Measurements from ENCODE around the gene BEST1. TPM values are rescaled to one million over a fixed set of nuclear protein-coding genes. Genes with fewer than 3 reads are reported as not detected.

BEST1 gene
- total RNA-seq, 1 donor from 2014 or later: 0.12 TPM

- no peak for DNase-seq (ENCODE audit: low read depth)
- no peak for TF ChIP-seq CTCF (conservative IDR thresholded peaks at IDR 0.05; ENCODE audit: low read depth, low read length)
- H3K4me3 ChIP-seq (ENCODE audit: low read depth, low read length): no peak overlapping the region
Measured at GRCh38 chr11:61921446-61921845, 28.7 kb upstream of the BEST1 start.

GRCh38 chr11:61922539-61922938 lies 27.6 kb upstream of the BEST1 start:
- no peak overlapping the region for H3K4me3 ChIP-seq (ENCODE audit: low read depth, low read length)
- TF ChIP-seq CTCF (conservative IDR thresholded peaks at IDR 0.05; ENCODE audit: low read depth, low read length): no peak
- DNase-seq (ENCODE audit: low read depth): no peak

DNA sequence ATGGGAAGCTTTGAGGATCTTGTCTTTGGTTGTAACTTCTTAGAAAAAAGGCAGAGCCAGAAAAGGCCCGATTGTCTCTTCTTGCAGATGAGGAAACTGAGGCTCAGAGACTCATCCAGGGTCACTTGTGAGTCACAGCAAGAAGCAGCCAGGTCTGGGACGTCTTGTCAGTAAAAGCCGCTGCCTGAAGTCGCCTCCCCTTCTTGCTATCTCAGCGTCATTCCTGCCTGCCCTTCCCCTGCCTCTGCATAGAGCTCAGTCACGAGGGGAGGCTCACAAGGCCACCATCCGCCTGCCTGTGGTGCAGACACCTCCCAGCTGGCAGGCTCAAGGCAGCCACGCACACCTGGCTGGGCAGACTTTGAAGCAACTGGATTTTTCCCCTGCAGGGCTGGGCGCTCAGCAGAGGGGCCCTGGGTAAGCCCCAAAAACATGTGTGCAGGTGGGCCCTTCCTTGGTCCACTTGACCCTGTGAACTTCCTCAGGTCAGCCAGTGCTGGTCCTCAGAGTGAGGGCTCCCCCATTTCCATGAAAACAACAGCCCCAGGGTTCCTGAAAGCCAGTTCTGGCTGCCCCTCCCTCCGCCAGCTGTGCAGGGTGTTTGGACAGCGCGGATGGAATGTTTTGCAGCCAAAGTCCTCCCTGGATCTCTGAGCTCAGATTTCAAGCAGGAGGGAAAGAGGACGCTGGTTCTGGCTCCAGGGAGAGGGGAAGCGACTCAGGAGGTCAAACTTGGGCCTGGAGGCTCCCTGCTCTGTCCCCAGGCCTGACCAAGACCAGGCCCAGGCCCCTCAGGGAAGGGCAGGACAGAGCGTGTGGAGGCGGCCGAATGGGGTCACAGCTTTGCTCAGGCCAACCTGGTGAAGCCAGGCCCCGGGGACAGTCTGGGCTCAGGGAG lies 26.7 kb upstream of the BEST1 start:
- no peak overlapping the region for H3K4me3 ChIP-seq (ENCODE audit: low read depth, low read length)
- TF ChIP-seq CTCF (conservative IDR thresholded peaks at IDR 0.05; ENCODE audit: low read depth, low read length): no peak
- DNase-seq (ENCODE audit: low read depth): no peak

DNA sequence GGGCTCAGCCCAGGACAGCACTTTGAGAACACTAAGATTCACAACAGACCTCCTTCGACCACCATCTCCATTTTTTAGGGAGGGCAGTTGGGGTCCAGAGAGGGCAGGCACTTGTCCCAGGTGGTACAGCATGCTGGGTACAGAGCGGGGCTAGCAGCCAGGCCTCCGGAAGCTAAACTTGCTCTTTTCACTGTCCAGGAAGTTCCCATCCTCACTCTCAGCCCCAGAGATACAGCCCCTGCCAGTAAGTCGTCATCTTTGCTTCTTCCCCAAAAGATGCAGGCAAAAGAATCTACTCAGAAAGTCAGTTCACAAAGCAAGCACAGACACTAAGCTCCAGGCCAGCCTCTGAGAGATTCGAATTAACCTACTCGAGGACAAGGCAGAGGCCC lies 26.1 kb upstream of the BEST1 start:
- no peak overlapping the region for H3K4me3 ChIP-seq (ENCODE audit: low read depth, low read length)
- no peak for TF ChIP-seq CTCF (conservative IDR thresholded peaks at IDR 0.05; ENCODE audit: low read depth, low read length)
- no peak for DNase-seq (ENCODE audit: low read depth)

DNA sequence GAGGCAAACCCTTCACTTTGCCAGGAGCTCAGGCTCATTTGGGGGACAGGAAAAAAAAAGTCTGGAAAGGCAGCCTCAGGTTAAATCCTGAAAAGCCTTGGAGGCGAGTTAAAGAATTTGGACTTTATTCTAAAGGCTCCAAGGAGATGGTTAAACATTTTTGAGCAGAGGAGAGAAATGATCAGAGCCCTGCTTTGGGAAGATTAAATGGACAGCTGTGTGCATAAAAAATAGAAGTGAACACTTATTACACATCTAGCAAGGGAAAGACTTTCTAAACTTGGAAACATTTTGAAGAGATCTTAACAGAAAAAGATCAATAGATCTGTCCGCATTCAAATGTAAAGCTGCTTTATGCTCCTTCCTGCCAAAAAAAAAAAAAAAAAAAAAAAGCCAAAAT lies 24.4 kb upstream of the BEST1 start:
- no peak overlapping the region for H3K4me3 ChIP-seq (ENCODE audit: low read depth, low read length)
- no peak for TF ChIP-seq CTCF (conservative IDR thresholded peaks at IDR 0.05; ENCODE audit: low read depth, low read length)
- no peak for DNase-seq (ENCODE audit: low read depth)

DNA sequence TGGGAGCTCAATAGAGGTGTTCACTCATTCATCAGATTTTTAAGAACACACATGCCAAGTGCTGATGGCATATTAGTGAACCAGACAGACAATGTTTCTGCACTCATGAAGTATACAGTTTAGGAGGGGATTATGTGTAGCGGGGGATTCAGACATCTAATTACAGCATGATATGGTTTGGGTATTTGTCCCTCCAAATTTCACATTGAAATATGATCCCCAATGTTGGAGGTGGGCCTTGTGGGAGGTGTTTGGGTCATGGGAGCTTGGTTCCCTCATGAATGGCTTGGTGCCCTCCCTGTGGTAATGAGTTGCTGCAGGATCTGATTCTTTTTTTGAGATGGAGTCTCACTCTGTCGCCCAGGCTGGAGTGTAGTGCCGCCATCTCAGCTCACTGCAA lies 23.9 kb upstream of the BEST1 start:
- no peak overlapping the region for H3K4me3 ChIP-seq (ENCODE audit: low read depth, low read length)
- TF ChIP-seq CTCF (conservative IDR thresholded peaks at IDR 0.05; ENCODE audit: low read depth, low read length): no peak

DNA sequence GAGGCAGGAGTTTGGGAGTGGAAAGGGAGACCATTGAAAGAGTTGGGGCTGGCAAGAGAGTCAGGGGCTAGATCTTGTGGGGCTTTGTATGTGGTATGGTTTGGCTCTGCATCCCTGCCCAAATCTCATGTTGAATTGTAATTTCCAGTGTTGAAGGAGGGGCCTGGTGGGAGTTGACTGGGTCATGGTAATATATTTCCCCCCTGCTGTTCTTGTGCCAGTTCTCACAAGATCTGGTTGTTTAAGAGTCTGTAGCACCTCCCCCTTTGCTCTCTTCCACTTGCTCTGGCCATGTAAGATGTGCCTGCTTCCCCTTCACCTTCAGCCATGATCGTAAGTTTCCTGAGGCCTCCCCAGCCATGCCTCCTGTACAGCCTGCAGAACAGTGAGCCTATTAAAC lies 22.6 kb upstream of the BEST1 start:
- no peak for TF ChIP-seq CTCF (conservative IDR thresholded peaks at IDR 0.05; ENCODE audit: low read depth, low read length)

More for the DNA sequence above, 23.9 kb upstream of the BEST1 start:
- DNase-seq (ENCODE audit: low read depth): no peak

More for the DNA sequence above, 22.6 kb upstream of the BEST1 start:
- H3K4me3 ChIP-seq (ENCODE audit: low read depth, low read length): no peak overlapping the region
- no peak for DNase-seq (ENCODE audit: low read depth)

All from epithelial cell of proximal tubule (primary cell).